ENCODE data around the gene RGS9.
A peak's percentile ranks its signal among the peaks of the same experiment; 100 is the strongest.

RGS9 gene

DNA sequence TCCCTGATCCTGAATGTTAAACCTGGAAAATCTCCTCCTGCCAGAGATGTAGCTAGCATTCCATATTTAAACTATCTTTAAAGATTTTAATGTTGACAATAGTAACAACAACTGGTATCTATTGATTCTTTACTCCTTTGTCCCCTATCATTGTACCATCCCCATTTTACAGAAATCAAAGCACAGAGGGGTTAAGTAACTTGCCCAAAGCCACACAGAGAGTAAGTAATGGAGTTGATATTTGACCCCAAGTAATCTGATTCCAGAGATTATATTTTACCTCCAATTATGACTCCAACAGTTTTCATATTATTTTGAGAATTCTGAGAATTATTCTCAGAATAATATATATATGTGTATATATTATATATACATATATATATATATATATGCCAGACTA lies 37.7 kb upstream of the RGS9 start:
- H3K36me3 ChIP-seq (ENCODE audit: low read length), result no peaks in the 10 kb centered on the region
- H4K20me1 ChIP-seq (ENCODE audit: low read depth, low read length), result no peaks in the 10 kb centered on the region
- H3K4me2 ChIP-seq (ENCODE audit: low read depth, low read length, poor library complexity, severe bottlenecking), result peak overlapping the region; percentile 83
- H3K4me3 ChIP-seq (ENCODE audit: insufficient read depth, low read length, poor library complexity, severe bottlenecking), result no peak overlapping the region
- H3K9ac ChIP-seq (ENCODE audit: low read length), result no peak overlapping the region
- no peaks in the 10 kb centered on the region for H3K9me3 ChIP-seq (ENCODE audit: insufficient read depth, low read length)
- TF ChIP-seq EZH2phosphoT487 (conservative IDR thresholded peaks at IDR 0.05; ENCODE audit: low read length), result no peak
- TF ChIP-seq, protein P1, sequence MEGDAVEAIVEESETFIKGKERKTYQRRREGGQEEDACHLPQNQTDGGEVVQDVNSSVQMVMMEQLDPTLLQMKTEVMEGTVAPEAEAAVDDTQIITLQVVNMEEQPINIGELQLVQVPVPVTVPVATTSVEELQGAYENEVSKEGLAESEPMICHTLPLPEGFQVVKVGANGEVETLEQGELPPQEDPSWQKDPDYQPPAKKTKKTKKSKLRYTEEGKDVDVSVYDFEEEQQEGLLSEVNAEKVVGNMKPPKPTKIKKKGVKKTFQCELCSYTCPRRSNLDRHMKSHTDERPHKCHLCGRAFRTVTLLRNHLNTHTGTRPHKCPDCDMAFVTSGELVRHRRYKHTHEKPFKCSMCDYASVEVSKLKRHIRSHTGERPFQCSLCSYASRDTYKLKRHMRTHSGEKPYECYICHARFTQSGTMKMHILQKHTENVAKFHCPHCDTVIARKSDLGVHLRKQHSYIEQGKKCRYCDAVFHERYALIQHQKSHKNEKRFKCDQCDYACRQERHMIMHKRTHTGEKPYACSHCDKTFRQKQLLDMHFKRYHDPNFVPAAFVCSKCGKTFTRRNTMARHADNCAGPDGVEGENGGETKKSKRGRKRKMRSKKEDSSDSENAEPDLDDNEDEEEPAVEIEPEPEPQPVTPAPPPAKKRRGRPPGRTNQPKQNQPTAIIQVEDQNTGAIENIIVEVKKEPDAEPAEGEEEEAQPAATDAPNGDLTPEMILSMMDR (IDR thresholded peaks at IDR 0.05; ENCODE audit: insufficient read depth, low read length, poor library complexity, severe bottlenecking), result no peak
- no peaks in the 10 kb centered on the region for H3K9me2 ChIP-seq (replicated peaks; ENCODE audit: insufficient read depth, low read length)
- no peaks in the 10 kb centered on the region for H3K27me3 ChIP-seq (ENCODE audit: low read length)
- H3K27ac ChIP-seq (ENCODE audit: low read depth, low read length), result no peak overlapping the region; the same call in 1 of the 2 replicates
- H2AFZ ChIP-seq (ENCODE audit: low read depth, low read length, severe bottlenecking), result no peak overlapping the region
- H3K79me2 ChIP-seq (ENCODE audit: insufficient read depth, low read length), result peaks cover 32% of the 10 kb centered on the region
- peaks cover 12% of the 10 kb centered on the region for H3F3A ChIP-seq (ENCODE audit: insufficient read depth)

DNA sequence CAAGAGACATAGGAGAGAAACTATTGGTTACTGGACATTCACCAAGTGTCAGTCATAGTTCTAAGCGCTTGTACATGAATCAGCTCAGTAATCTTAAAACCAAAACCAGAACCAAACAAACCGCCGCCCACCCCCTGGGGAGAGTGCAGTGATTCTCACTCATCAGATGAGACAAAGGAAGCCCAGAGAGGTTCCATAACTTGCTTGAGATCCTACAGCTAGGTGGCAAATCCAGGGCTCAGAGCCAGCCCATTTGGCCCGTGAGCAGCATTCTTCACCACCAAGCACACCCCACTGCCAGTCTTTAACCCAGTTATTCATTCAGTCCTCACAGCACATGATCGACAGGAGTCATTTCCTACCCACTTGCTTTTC lies 37.2 kb upstream of the RGS9 start:
- peaks cover 33% of the 10 kb centered on the region for H3K79me2 ChIP-seq (ENCODE audit: insufficient read depth, low read length)
- H3K9me2 ChIP-seq (replicated peaks; ENCODE audit: insufficient read depth, low read length), result no peaks in the 10 kb centered on the region
- peak overlapping the region; percentile 21 for H2AFZ ChIP-seq (ENCODE audit: low read depth, low read length, severe bottlenecking)
- no peaks in the 10 kb centered on the region for H4K20me1 ChIP-seq (ENCODE audit: low read depth, low read length)
- peak overlapping the region; percentile 83 for H3K4me2 ChIP-seq (ENCODE audit: low read depth, low read length, poor library complexity, severe bottlenecking)
- peak overlapping the region; percentile 71 for H3K4me3 ChIP-seq (ENCODE audit: insufficient read depth, low read length, poor library complexity, severe bottlenecking)
- TF ChIP-seq, protein P1 (IDR thresholded peaks at IDR 0.05; ENCODE audit: insufficient read depth, low read length, poor library complexity, severe bottlenecking), result no peak
- TF ChIP-seq EZH2phosphoT487 (conservative IDR thresholded peaks at IDR 0.05; ENCODE audit: low read length), result no peak
- H3K9ac ChIP-seq (ENCODE audit: low read length), result peak overlapping the region; percentile 79
- peaks cover 12% of the 10 kb centered on the region for H3F3A ChIP-seq (ENCODE audit: insufficient read depth)
- peak overlapping the region; percentile 72 for H3K27ac ChIP-seq (ENCODE audit: low read depth, low read length)
- H3K36me3 ChIP-seq (ENCODE audit: low read length), result no peaks in the 10 kb centered on the region
- H3K9me3 ChIP-seq (ENCODE audit: insufficient read depth, low read length), result no peaks in the 10 kb centered on the region
- H3K27me3 ChIP-seq (ENCODE audit: low read length), result no peaks in the 10 kb centered on the region

GRCh38 chr17:65100316-65101140 lies 36.6 kb upstream of the RGS9 start:
- no peaks in the 10 kb centered on the region for H3K9me2 ChIP-seq (replicated peaks; ENCODE audit: insufficient read depth, low read length)
- H3F3A ChIP-seq (ENCODE audit: insufficient read depth), result peaks cover 12% of the 10 kb centered on the region
- peak overlapping the region; percentile 83 for H3K4me2 ChIP-seq (ENCODE audit: low read depth, low read length, poor library complexity, severe bottlenecking)
- peaks cover 33% of the 10 kb centered on the region for H3K79me2 ChIP-seq (ENCODE audit: insufficient read depth, low read length)
- H3K36me3 ChIP-seq (ENCODE audit: low read length), result no peaks in the 10 kb centered on the region
- H3K27me3 ChIP-seq (ENCODE audit: low read length), result no peaks in the 10 kb centered on the region
- peak overlapping the region; percentile 39 for H2AFZ ChIP-seq (ENCODE audit: low read depth, low read length, severe bottlenecking)
- H3K27ac ChIP-seq (ENCODE audit: low read depth, low read length), result peak overlapping the region; percentile 72
- peak overlapping the region; percentile 79 for H3K9ac ChIP-seq (ENCODE audit: low read length)
- no peaks in the 10 kb centered on the region for H4K20me1 ChIP-seq (ENCODE audit: low read depth, low read length)
- no peaks in the 10 kb centered on the region for H3K9me3 ChIP-seq (ENCODE audit: insufficient read depth, low read length)
- TF ChIP-seq, protein P1 (IDR thresholded peaks at IDR 0.05; ENCODE audit: insufficient read depth, low read length, poor library complexity, severe bottlenecking), result peak; percentile 97
- TF ChIP-seq EZH2phosphoT487 (conservative IDR thresholded peaks at IDR 0.05; ENCODE audit: low read length), result no peak
- H3K4me3 ChIP-seq (ENCODE audit: insufficient read depth, low read length, poor library complexity, severe bottlenecking), result peak overlapping the region; percentile 71

Measured in SU-DHL-6 (cell line).